ENCODE data around the gene UBASH3A.

Gene UBASH3A

DNA sequence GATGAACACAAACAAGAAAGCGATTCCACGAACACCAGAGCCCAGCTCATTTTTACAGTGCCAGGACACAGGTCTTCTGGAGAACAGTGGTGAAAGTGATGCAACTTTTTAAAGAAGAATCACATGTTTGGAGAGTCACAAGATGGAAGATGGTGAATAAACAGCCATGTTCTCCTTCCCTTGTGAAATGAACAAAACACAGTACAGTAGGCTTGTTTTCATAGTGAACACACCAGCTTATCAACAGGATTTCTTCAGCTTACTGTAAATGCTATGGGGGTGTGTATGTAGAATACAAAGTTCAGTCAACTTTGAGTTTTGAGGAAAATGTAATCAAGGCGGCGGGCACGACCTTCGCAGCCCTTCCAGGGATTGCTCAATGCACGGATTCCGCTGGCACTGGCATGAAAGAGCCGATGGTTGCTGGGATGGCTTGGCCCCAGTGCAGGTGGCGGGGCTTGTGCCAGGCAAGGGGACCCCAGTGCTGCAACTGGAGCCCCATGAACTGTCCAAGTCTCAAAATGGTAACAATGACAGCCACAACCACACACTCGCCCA is 17.6 kb upstream of the UBASH3A start:
- no peak overlapping the region for H3K27ac ChIP-seq
- TF ChIP-seq, protein P1, sequence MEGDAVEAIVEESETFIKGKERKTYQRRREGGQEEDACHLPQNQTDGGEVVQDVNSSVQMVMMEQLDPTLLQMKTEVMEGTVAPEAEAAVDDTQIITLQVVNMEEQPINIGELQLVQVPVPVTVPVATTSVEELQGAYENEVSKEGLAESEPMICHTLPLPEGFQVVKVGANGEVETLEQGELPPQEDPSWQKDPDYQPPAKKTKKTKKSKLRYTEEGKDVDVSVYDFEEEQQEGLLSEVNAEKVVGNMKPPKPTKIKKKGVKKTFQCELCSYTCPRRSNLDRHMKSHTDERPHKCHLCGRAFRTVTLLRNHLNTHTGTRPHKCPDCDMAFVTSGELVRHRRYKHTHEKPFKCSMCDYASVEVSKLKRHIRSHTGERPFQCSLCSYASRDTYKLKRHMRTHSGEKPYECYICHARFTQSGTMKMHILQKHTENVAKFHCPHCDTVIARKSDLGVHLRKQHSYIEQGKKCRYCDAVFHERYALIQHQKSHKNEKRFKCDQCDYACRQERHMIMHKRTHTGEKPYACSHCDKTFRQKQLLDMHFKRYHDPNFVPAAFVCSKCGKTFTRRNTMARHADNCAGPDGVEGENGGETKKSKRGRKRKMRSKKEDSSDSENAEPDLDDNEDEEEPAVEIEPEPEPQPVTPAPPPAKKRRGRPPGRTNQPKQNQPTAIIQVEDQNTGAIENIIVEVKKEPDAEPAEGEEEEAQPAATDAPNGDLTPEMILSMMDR (conservative IDR thresholded peaks at IDR 0.05) = no peak

DNA sequence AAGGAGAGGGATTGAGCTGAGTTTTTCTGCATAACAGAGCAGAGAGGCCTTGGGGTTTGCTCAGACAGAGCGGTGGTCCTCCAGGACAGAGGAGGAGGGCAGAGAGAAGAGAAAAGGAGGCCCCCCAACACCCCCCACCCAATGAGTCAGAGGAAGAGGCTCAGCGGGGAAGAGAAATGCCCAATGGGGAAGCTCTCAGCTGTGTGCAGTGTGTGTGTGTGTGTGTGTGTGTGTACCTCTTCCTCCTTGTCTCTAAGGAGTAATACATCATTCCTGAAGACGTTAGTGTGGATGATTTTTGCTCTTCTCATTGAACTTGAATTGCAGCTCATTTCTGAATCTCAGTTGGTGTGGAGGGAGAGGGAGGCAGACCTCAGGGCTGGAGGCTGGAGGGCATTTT is 16.5 kb upstream of the UBASH3A start:
- no peak overlapping the region for H3K27ac ChIP-seq
- TF ChIP-seq, protein P1 (conservative IDR thresholded peaks at IDR 0.05) = no peak

DNA sequence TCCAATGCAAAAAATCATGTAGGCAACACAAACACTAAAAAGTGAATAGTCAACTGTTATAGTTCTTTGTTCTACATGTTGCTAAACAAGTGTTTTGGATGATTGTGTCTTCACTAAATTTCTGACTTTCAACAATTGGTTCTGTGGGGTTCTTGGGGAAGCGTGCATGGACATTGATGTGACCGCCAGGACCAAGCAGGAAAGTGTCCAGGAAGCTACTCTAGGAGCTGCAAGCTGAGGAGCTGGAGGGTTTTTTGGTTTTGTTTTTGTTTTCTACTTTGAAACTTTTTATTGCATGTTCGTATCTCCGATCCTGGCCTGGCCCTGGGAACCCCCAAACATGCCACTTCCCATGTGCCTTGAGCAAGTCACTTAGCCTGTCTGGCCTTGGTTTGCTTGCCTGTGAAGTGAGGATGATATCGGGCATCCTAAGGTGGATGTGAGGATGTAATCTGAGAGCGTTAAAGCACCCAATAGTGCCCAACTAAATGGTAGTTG is 15.8 kb upstream of the UBASH3A start:
- TF ChIP-seq, protein P1 (conservative IDR thresholded peaks at IDR 0.05) = no peak

DNA sequence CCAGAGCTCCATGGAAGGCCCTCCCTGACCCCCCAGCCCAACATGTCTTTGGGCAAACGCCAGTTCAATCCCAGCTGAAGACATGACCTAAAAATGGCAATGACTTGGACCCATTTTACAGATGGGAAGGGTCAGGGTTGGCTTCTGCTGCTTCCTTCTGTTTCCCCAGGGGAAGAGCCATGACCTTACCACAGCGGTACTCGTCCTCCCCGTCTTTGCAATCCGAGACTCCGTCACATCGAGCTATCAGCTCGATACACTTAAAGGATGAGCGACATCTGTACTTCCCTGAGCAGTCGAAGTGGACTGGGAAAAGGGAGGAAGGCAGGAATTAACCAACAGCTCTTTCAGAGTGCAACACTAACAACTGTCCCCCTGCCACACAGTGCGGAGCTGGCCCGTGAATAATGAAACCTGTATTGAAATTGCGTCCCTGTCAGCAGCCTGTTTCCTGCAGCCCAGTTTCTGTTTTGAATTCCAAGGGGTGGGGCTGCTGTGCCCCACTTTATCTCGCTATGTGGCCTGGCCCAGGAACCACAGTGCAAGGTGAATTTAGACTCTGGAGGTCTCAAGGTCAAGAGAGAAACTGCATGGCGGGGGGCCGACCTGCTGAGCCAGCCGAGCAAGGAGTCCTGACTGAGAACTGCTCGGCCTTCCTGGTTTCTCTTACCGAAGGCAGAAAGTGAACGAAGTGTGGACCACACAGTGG is 14.8 kb upstream of the UBASH3A start:
- TF ChIP-seq, protein P1 (conservative IDR thresholded peaks at IDR 0.05) = no peak
- H3K27ac ChIP-seq = peak overlapping the region; percentile 14; the same call in 1 of the 2 replicates

More for the DNA sequence above, 15.8 kb upstream of the UBASH3A start:
- H3K27ac ChIP-seq = no peak overlapping the region

DNA sequence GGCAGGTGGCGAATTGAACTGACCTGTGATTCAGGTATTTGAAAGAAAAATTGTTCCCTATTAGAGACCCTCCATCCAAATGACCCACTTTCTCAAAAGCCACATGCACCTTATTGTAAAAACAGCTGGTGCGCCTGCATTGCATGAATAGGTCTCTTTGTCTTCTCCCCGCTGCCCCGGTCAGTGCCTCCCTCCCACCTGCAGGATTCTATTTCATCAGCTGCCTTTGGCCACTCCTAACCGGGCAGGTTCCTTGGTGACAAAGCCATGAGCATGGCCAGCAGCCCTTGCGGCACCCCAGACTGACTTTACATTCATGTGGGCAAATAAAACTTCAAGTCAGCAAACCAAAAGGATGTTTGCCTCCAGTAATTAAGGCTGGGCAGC is 14.3 kb upstream of the UBASH3A start:
- TF ChIP-seq, protein P1 (conservative IDR thresholded peaks at IDR 0.05) = no peak
- peak overlapping the region; percentile 14; the same call in 1 of the 2 replicates for H3K27ac ChIP-seq

DNA sequence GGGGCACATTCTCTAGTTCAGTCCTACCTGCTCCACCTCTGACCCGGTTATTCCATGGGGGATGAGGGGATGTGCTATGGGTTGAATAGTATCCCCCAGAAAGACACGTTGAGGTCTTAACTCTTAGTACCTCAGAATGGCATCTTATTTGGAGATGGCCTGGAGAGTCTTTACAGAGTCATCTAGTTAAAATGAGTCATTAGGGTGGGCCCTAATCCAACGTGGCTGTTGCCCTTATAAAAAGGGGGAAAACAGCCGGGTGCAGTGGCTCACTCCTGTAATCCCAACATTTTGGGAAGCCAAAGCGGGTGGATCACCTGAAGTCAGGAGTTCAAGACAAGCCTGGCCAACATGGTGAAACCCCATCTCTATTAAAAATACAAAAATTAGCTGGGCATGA is 13.5 kb upstream of the UBASH3A start:
- TF ChIP-seq, protein P1 (conservative IDR thresholded peaks at IDR 0.05) = no peak
- peak overlapping the region; percentile 17; the same call in 1 of the 2 replicates for H3K27ac ChIP-seq

DNA sequence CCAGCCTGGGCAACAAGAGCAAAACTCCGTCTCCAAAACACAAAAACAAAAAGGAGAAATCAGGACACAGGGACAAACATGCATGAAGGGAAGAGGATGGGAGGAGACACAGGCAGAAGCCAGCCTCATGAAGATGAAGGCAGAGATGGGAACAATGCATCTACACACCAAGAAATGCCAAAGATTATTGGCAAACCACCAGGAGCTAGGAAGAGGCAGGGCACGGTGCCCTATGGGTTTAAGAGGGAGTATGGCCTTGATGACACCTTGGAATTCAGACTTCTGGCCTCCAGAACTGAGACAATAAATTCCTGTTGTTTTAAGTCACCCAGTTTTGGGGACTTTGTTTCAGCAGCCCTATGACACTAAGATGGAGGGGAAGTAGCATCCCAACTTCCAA is 13.0 kb upstream of the UBASH3A start:
- peak overlapping the region; percentile 17; the same call in 1 of the 2 replicates for H3K27ac ChIP-seq
- TF ChIP-seq, protein P1 (conservative IDR thresholded peaks at IDR 0.05) = no peak

All from VCaP (cell line).